ENCODE measurements around the gene GPR143. TPM values are rescaled to one million over a fixed set of nuclear protein-coding genes. Genes with fewer than 3 reads are reported as not detected.

GPR143 gene
- total and polyA plus RNA-seq, 4 donors = 0.33 to 1.4 (median 0.48) TPM

DNA sequence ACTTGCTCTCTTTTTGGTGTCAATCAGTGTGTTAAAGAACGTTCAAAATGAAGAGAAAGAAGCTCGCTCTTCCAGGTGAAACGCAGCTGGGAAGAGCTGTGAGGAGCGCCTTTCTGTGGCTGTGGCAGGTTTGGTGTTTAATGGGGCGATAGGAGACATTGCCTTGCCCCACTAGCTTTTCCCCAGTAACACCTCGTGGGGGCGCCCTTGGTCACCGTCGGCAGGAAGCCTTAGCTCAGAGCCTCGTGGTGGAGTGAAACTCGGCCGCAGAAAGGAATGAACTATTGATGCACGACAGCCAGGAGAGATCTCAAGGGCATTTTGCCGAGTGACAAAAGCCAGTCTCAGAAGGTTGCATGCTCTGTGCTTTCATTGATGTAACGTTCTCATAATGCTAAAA is 65.1 kb downstream of the GPR143 start:
- Histone ChIP-seq H3K4me3 (ENCODE audit: low read depth in 1 of 3, low read length in 3 of 3) (no peak overlapping the region), H3K9me3 (ENCODE audit: control insufficient read depth in 4 of 4, low read length in 3 of 4) (peaks cover 0 to 2% (median 0%) of the 10 kb centered on the region in 4 donors), H3K4me1 (ENCODE audit: control insufficient read depth in 4 of 4, insufficient read depth in 4 of 4, low read length in 3 of 4) (no peaks in the 10 kb centered on the region), H3K27me3 (ENCODE audit: control insufficient read depth in 4 of 4, insufficient read depth in 4 of 4, low read length in 3 of 4) (no peaks in the 10 kb centered on the region), H3K27ac (ENCODE audit: low read depth in 1 of 2, low read length in 2 of 2) (no peak overlapping the region), H3K36me3 (ENCODE audit: control insufficient read depth in 4 of 4, insufficient read depth in 3 of 4, low read depth in 1 of 4, low read length in 3 of 4) (peaks cover 0 to 34% (median 6%) of the 10 kb centered on the region in 4 donors), H3K9ac (ENCODE audit: low read depth in 1 of 2, low read length in 2 of 2) (no peak overlapping the region)
- no peak for DNase-seq (ENCODE audit: low spot score)
- WGBS = 92% methylated on average over 15 of the region's 15 CpGs
- TF ChIP-seq NR2F2 (IDR thresholded peaks at IDR 0.05) (no peak), RXRA (IDR thresholded peaks at IDR 0.05) (no peak), JUND (IDR thresholded peaks at IDR 0.05) (no peak), GABPA (IDR thresholded peaks at IDR 0.05 in 1 of 2, conservative IDR thresholded peaks at IDR 0.05 in 1 of 2) (no peak), YY1 (IDR thresholded peaks at IDR 0.05) (no peak), HNF4A (conservative IDR thresholded peaks at IDR 0.05) (no peak)
- TF ChIP-seq, protein P1, sequence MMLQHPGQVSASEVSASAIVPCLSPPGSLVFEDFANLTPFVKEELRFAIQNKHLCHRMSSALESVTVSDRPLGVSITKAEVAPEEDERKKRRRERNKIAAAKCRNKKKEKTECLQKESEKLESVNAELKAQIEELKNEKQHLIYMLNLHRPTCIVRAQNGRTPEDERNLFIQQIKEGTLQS (IDR thresholded peaks at IDR 0.05) = no peak

- WGBS = 97% methylated on average over 12 of the region's 12 CpGs
- H3K4me1 ChIP-seq (ENCODE audit: control insufficient read depth in 4 of 4, insufficient read depth in 4 of 4, low read length in 3 of 4) = no peaks in the 10 kb centered on the region
- no peak for DNase-seq (ENCODE audit: low spot score)
- no peak overlapping the region for H3K4me3 ChIP-seq (ENCODE audit: low read depth in 1 of 3, low read length in 3 of 3)
- no peak for TF ChIP-seq CTCF (IDR thresholded peaks at IDR 0.05; ENCODE audit: low read depth, low read length, missing input control)
- no peak for TF ChIP-seq YY1 (IDR thresholded peaks at IDR 0.05)
- no peak for TF ChIP-seq TAF1 (conservative IDR thresholded peaks at IDR 0.05)
- no peak for TF ChIP-seq JUND (IDR thresholded peaks at IDR 0.05)
- TF ChIP-seq FOXA1 (IDR thresholded peaks at IDR 0.05) = no peak
- TF ChIP-seq FOXA2 (IDR thresholded peaks at IDR 0.05) = no peak
- TF ChIP-seq NR2F2 (IDR thresholded peaks at IDR 0.05) = no peak
- TF ChIP-seq GABPA (IDR thresholded peaks at IDR 0.05 in 1 of 2, conservative IDR thresholded peaks at IDR 0.05 in 1 of 2) = no peak
- no peak for TF ChIP-seq SP1 (IDR thresholded peaks at IDR 0.05)
- TF ChIP-seq, protein P1 (IDR thresholded peaks at IDR 0.05) = no peak
- TF ChIP-seq, protein P2, sequence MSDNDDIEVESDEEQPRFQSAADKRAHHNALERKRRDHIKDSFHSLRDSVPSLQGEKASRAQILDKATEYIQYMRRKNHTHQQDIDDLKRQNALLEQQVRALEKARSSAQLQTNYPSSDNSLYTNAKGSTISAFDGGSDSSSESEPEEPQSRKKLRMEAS (IDR thresholded peaks at IDR 0.05) = no peak
- no peak for TF ChIP-seq EGR1 (IDR thresholded peaks at IDR 0.05; ENCODE audit: low read depth in 2 of 2)
- TF ChIP-seq, protein P3, sequence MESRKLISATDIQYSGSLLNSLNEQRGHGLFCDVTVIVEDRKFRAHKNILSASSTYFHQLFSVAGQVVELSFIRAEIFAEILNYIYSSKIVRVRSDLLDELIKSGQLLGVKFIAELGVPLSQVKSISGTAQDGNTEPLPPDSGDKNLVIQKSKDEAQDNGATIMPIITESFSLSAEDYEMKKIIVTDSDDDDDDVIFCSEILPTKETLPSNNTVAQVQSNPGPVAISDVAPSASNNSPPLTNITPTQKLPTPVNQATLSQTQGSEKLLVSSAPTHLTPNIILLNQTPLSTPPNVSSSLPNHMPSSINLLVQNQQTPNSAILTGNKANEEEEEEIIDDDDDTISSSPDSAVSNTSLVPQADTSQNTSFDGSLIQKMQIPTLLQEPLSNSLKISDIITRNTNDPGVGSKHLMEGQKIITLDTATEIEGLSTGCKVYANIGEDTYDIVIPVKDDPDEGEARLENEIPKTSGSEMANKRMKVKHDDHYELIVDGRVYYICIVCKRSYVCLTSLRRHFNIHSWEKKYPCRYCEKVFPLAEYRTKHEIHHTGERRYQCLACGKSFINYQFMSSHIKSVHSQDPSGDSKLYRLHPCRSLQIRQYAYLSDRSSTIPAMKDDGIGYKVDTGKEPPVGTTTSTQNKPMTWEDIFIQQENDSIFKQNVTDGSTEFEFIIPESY (IDR thresholded peaks at IDR 0.05) = no peak
- TF ChIP-seq, protein P4, sequence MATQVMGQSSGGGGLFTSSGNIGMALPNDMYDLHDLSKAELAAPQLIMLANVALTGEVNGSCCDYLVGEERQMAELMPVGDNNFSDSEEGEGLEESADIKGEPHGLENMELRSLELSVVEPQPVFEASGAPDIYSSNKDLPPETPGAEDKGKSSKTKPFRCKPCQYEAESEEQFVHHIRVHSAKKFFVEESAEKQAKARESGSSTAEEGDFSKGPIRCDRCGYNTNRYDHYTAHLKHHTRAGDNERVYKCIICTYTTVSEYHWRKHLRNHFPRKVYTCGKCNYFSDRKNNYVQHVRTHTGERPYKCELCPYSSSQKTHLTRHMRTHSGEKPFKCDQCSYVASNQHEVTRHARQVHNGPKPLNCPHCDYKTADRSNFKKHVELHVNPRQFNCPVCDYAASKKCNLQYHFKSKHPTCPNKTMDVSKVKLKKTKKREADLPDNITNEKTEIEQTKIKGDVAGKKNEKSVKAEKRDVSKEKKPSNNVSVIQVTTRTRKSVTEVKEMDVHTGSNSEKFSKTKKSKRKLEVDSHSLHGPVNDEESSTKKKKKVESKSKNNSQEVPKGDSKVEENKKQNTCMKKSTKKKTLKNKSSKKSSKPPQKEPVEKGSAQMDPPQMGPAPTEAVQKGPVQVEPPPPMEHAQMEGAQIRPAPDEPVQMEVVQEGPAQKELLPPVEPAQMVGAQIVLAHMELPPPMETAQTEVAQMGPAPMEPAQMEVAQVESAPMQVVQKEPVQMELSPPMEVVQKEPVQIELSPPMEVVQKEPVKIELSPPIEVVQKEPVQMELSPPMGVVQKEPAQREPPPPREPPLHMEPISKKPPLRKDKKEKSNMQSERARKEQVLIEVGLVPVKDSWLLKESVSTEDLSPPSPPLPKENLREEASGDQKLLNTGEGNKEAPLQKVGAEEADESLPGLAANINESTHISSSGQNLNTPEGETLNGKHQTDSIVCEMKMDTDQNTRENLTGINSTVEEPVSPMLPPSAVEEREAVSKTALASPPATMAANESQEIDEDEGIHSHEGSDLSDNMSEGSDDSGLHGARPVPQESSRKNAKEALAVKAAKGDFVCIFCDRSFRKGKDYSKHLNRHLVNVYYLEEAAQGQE (IDR thresholded peaks at IDR 0.05) = no peak
- H3K9me3 ChIP-seq (ENCODE audit: control insufficient read depth in 4 of 4, low read length in 3 of 4) = no peaks in the 10 kb centered on the region
- H3K27ac ChIP-seq (ENCODE audit: low read depth in 1 of 2, low read length in 2 of 2) = no peak overlapping the region
- peaks cover 2 to 41% (median 8%) of the 10 kb centered on the region in 4 donors for H3K36me3 ChIP-seq (ENCODE audit: control insufficient read depth in 4 of 4, insufficient read depth in 3 of 4, low read depth in 1 of 4, low read length in 3 of 4)
- no peaks in the 10 kb centered on the region for H3K27me3 ChIP-seq (ENCODE audit: control insufficient read depth in 4 of 4, insufficient read depth in 4 of 4, low read length in 3 of 4)
- no peak overlapping the region for H3K9ac ChIP-seq (ENCODE audit: low read depth in 1 of 2, low read length in 2 of 2)
Observed at GRCh38 chrX:9698576-9698975, 67.1 kb downstream of the GPR143 start.
